Neuronal stem cell (in vitro differentiated cells): ENCODE data around the gene CCDC192.

Source experiments
- DNase-seq: peaks from one replicate; pipeline ENCODE4 v3.0.0-alpha.2; 2013; ENCODE audit warnings: low spot score
- H2AFZ ChIP-seq: one replicate; pipeline ENCODE4 v1.6.1; 2013; ENCODE audit warnings: mild to moderate bottlenecking, low read length, inconsistent platforms
- H2AK5ac ChIP-seq: 2 replicates; pipeline ENCODE4 v1.6.1; 2013; ENCODE audit warnings: low read depth, mild to moderate bottlenecking, inconsistent platforms, low read length, moderate library complexity, mixed read lengths
- H2BK120ac ChIP-seq: 2 replicates; pipeline ENCODE4 v1.6.1; 2013; ENCODE audit warnings: low read depth, mild to moderate bottlenecking, inconsistent platforms, low read length, moderate library complexity, mixed read lengths
- H2BK12ac ChIP-seq: one replicate; pipeline ENCODE4 v1.6.1; 2013; ENCODE audit warnings: low read length, inconsistent platforms
- H2BK15ac ChIP-seq: 2 replicates; pipeline ENCODE4 v1.6.1; 2013; ENCODE audit warnings: mild to moderate bottlenecking, low read length, inconsistent platforms, mixed read lengths
- H2BK5ac ChIP-seq: one replicate; pipeline ENCODE4 v1.6.1; 2013; ENCODE audit warnings: inconsistent platforms, mild to moderate bottlenecking, low read length, moderate library complexity
- H3K14ac ChIP-seq: one replicate; pipeline ENCODE4 v1.6.1; 2013; ENCODE audit warnings: low read length, inconsistent platforms
- H3K18ac ChIP-seq: 2 replicates; pipeline ENCODE4 v1.6.1; 2013; ENCODE audit warnings: low read length, inconsistent platforms
- H3K23ac ChIP-seq: 2 replicates; pipeline ENCODE4 v1.6.1; 2013; ENCODE audit warnings: low read depth, mild to moderate bottlenecking, mixed read lengths, low read length, inconsistent platforms; ENCODE audit not compliant: poor library complexity
- H3K27ac ChIP-seq: replicated peaks from 3 replicates; pipeline ENCODE4 v1.5.1; 2013; ENCODE audit warnings: low read length, inconsistent platforms
- H3K27me3 ChIP-seq, 3 experiments: 2 replicates each; pipeline ENCODE4 v1.6.1; 2013; ENCODE audit warnings: low read length in 3 of 3, mild to moderate bottlenecking in 2 of 3, inconsistent platforms in 1 of 3, low read depth in 1 of 3, mixed read lengths in 1 of 3, moderate library complexity in 1 of 3; ENCODE audit not compliant: control insufficient read depth in 3 of 3, insufficient read depth in 3 of 3
- H3K36me3 ChIP-seq, 2 donors: replicated peaks in 1 of 2; 2 replicates each; pipeline ENCODE4 v1.6.1; 2013; ENCODE audit warnings: low read length in 2 of 2; ENCODE audit not compliant: control insufficient read depth in 2 of 2, insufficient read depth in 2 of 2
- H3K4ac ChIP-seq: 2 replicates; pipeline ENCODE4 v1.6.1; 2013; ENCODE audit warnings: inconsistent platforms, mild to moderate bottlenecking, low read length, moderate library complexity
- H3K4me1 ChIP-seq, 2 donors: 1 replicate in 1 of 2; 2 replicates in 1 of 2; pipeline ENCODE4 v1.6.1; 2013; ENCODE audit warnings: low read length in 2 of 2, low read depth in 1 of 2; ENCODE audit not compliant: control insufficient read depth in 2 of 2, insufficient read depth in 1 of 2
- H3K4me2 ChIP-seq: one replicate; pipeline ENCODE4 v1.6.1; 2013; ENCODE audit warnings: mild to moderate bottlenecking, low read length, inconsistent platforms; ENCODE audit not compliant: insufficient read depth, poor library complexity, severe bottlenecking
- H3K4me3 ChIP-seq, 2 donors: 2 replicates each; pipeline ENCODE4 v1.5.1; 2013; ENCODE audit warnings: low read length in 2 of 2, mild to moderate bottlenecking in 2 of 2, inconsistent platforms in 1 of 2, moderate library complexity in 1 of 2
- H3K79me1 ChIP-seq: one replicate; pipeline ENCODE4 v1.6.1; 2013; ENCODE audit warnings: low read depth, mild to moderate bottlenecking, inconsistent platforms, low read length, moderate library complexity
- H3K9ac ChIP-seq: one replicate; pipeline ENCODE4 v1.6.1; 2013; ENCODE audit warnings: mild to moderate bottlenecking, low read depth, low read length, inconsistent platforms; ENCODE audit not compliant: poor library complexity
- H3K9me3 ChIP-seq, 2 donors: replicated peaks in 1 of 2; 2 replicates each; pipeline versions ENCODE3 to v1.6.1; 2013; ENCODE audit warnings: low read length in 2 of 2, mild to moderate bottlenecking in 2 of 2, inconsistent platforms in 1 of 2, low read depth in 1 of 2, mixed read lengths in 1 of 2, moderate library complexity in 1 of 2; ENCODE audit not compliant: control insufficient read depth in 2 of 2, insufficient read depth in 1 of 2
- H4K8ac ChIP-seq: one replicate; pipeline ENCODE4 v1.6.1; 2013; ENCODE audit warnings: low read depth, mild to moderate bottlenecking, inconsistent platforms, low read length, moderate library complexity
- H4K91ac ChIP-seq: one replicate; pipeline ENCODE4 v1.6.1; 2013; ENCODE audit warnings: low read length, low read depth, mild to moderate bottlenecking, inconsistent platforms; ENCODE audit not compliant: poor library complexity
- WGBS, 2 donors: extraction: QIAGEN DNeasy Blood & Tissue Kit; methylation state at CpG; one replicate each; pipeline ENCODE4 v1.1.7; 2013; ENCODE audit warnings: missing lambda C conversion rate in 2 of 2, mixed read lengths in 1 of 2; ENCODE audit not compliant: insufficient read length in 2 of 2, insufficient replicate concordance in 1 of 2; ENCODE audit errors: extremely low coverage in 2 of 2; 5-methylcytosine and 5-hydroxymethylcytosine counted together

CCDC192 gene

GRCh38 chr5:127979475-127979874 is 276.3 kb downstream of the CCDC192 start:
- no peak overlapping the region for H2AFZ ChIP-seq
- H3K9me3 ChIP-seq, result no peaks in the 10 kb centered on the region
- no peaks in the 10 kb centered on the region for H3K79me1 ChIP-seq
- H2BK15ac ChIP-seq, result no peak overlapping the region
- no peak overlapping the region for H2BK120ac ChIP-seq
- no peak overlapping the region for H3K4me2 ChIP-seq
- H4K91ac ChIP-seq, result no peak overlapping the region
- no peak overlapping the region for H2BK5ac ChIP-seq
- no peak overlapping the region for H3K4me3 ChIP-seq
- no peak overlapping the region for H3K27ac ChIP-seq
- H3K9ac ChIP-seq, result no peak overlapping the region
- H2BK12ac ChIP-seq, result no peak overlapping the region
- H3K4ac ChIP-seq, result no peak overlapping the region
- no peak overlapping the region for H2AK5ac ChIP-seq
- H3K14ac ChIP-seq, result no peak overlapping the region
- no peaks in the 10 kb centered on the region for H3K27me3 ChIP-seq
- no peak for DNase-seq
- H3K36me3 ChIP-seq, result no peaks in the 10 kb centered on the region
- H3K23ac ChIP-seq, result no peak overlapping the region
- no peak overlapping the region for H4K8ac ChIP-seq
- no peaks in the 10 kb centered on the region for H3K4me1 ChIP-seq
- no peak overlapping the region for H3K18ac ChIP-seq

DNA sequence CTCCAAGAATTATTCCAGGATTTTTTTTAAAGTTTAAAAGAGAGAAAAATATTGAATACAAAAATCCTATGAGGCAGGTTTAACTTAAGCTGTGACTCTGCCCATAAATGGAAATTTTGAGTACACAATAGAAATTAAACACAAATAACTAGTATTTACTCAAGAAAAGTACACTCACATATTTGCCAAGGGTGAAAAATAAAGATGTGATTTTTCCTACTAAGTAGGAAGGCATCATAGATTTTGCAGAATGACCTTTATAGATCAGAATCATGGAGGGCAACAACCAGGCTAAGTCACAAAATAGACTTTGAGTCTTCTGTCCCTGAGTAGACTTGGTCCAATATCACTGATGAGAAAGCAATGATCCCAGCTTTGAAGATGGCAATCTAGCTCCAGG is 277.7 kb downstream of the CCDC192 start:
- Histone ChIP-seq H3K4me2 (no peak overlapping the region), H2AFZ (no peak overlapping the region), H2AK5ac (no peak overlapping the region), H3K18ac (no peak overlapping the region), H2BK5ac (no peak overlapping the region), H3K79me1 (no peaks in the 10 kb centered on the region), H4K91ac (no peak overlapping the region), H3K9ac (no peak overlapping the region), H3K14ac (no peak overlapping the region), H3K36me3 (no peaks in the 10 kb centered on the region), H3K9me3 (no peaks in the 10 kb centered on the region), H3K27me3 (no peaks in the 10 kb centered on the region), H3K23ac (no peak overlapping the region), H3K27ac (no peak overlapping the region), H3K4me3 (no peak overlapping the region), H3K4ac (no peak overlapping the region), H3K4me1 (no peaks in the 10 kb centered on the region), H2BK12ac (no peak overlapping the region), H2BK120ac (no peak overlapping the region), H4K8ac (no peak overlapping the region), H2BK15ac (no peak overlapping the region)
- no peak for DNase-seq

- no peak overlapping the region for H4K91ac ChIP-seq
- H3K9me3 ChIP-seq, result no peaks in the 10 kb centered on the region
- no peak overlapping the region for H3K4ac ChIP-seq
- H3K4me2 ChIP-seq, result no peak overlapping the region
- no CpG with 5 or more reads among the region's 4 CpGs for WGBS, 2 donors
- no peak overlapping the region for H3K27ac ChIP-seq
- H3K27me3 ChIP-seq, result no peaks in the 10 kb centered on the region
- H2BK12ac ChIP-seq, result no peak overlapping the region
- H3K36me3 ChIP-seq, result no peaks in the 10 kb centered on the region
- no peaks in the 10 kb centered on the region for H3K79me1 ChIP-seq
- no peak overlapping the region for H3K9ac ChIP-seq
- H2AK5ac ChIP-seq, result no peak overlapping the region
- no peaks in the 10 kb centered on the region for H3K4me1 ChIP-seq
- H3K23ac ChIP-seq, result no peak overlapping the region
- H2BK120ac ChIP-seq, result no peak overlapping the region
- H3K18ac ChIP-seq, result no peak overlapping the region
- DNase-seq, result no peak
- no peak overlapping the region for H2BK5ac ChIP-seq
- H2AFZ ChIP-seq, result no peak overlapping the region
- H4K8ac ChIP-seq, result no peak overlapping the region
- no peak overlapping the region for H2BK15ac ChIP-seq
- H3K14ac ChIP-seq, result no peak overlapping the region
- no peak overlapping the region for H3K4me3 ChIP-seq
Observed at GRCh38 chr5:127981498-127981897, 278.3 kb downstream of the CCDC192 start.

DNA sequence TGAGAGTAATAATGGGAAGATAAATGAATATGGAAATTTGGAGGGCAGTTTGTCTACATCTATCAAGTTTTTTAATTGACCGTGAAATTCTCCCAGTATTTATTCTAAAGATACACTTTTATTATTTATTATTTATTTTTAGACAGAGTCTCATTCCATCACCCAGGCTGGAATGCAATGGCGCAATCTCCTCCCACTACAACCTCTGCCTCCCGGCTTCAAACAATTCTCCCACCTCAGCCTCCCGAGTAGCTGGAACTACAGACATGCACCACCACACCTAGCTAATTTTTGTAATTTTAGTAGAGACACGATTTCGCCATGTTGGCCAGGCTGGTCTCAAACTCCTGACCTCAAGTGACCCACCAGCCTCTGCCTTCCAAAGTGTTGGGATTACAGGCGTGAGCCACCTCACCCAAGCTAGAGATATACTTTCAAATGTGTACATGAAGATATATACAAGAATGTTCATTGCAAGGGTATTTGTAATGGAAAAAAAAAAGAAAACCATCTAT is 282.7 kb downstream of the CCDC192 start:
- no peaks in the 10 kb centered on the region for H3K27me3 ChIP-seq
- no peak overlapping the region for H4K8ac ChIP-seq
- no peak overlapping the region for H3K27ac ChIP-seq
- no peak overlapping the region for H3K4ac ChIP-seq
- H2AK5ac ChIP-seq, result no peak overlapping the region
- peaks cover 0 to 2% of the 10 kb centered on the region in 2 donors for H3K9me3 ChIP-seq
- no peak overlapping the region for H2BK5ac ChIP-seq
- H3K4me3 ChIP-seq, result no peak overlapping the region
- no peak for DNase-seq
- no peak overlapping the region for H2BK15ac ChIP-seq
- H3K14ac ChIP-seq, result no peak overlapping the region
- no peak overlapping the region for H3K23ac ChIP-seq
- no peaks in the 10 kb centered on the region for H3K36me3 ChIP-seq
- H4K91ac ChIP-seq, result no peak overlapping the region
- no peaks in the 10 kb centered on the region for H3K4me1 ChIP-seq
- H3K9ac ChIP-seq, result no peak overlapping the region
- no peaks in the 10 kb centered on the region for H3K79me1 ChIP-seq
- WGBS, 2 donors, result no CpG with 5 or more reads among the region's 7 CpGs
- H3K4me2 ChIP-seq, result no peak overlapping the region
- no peak overlapping the region for H2AFZ ChIP-seq
- no peak overlapping the region for H2BK12ac ChIP-seq
- H3K18ac ChIP-seq, result no peak overlapping the region
- no peak overlapping the region for H2BK120ac ChIP-seq
